ENCODE measurements around the gene PDZRN3. TPM values are rescaled to one million over a fixed set of nuclear protein-coding genes. Genes with fewer than 3 reads are reported as not detected.
A peak's percentile ranks its signal among the peaks of the same experiment; 100 is the strongest.

The PDZRN3 gene
- total RNA-seq, 6 donors from 2014 or later = 7.0 to 50.3 (median 18.4) TPM

GRCh38 chr3:73601011-73601410 is 23.7 kb downstream of the PDZRN3 start:
- 49 to 54% methylated on average over 4 of the region's 4 CpGs for WGBS, 2 donors
- ATAC-seq (ENCODE audit: low FRiP score in 2 of 2) (no peak), DNase-seq (no peak)
- H3K4me1 ChIP-seq = no peaks in the 10 kb centered on the region
- no peaks in the 10 kb centered on the region for H3K36me3 ChIP-seq
- no peaks in the 10 kb centered on the region for H3K27me3 ChIP-seq
- no peaks in the 10 kb centered on the region for H3K9me3 ChIP-seq
- no peak overlapping the region for H3K4me3 ChIP-seq
- no peak overlapping the region for H3K27ac ChIP-seq
- no peak for TF ChIP-seq POLR2AphosphoS5 (IDR thresholded peaks at IDR 0.05)
- no peak for TF ChIP-seq POLR2A (IDR thresholded peaks at IDR 0.05)
- TF ChIP-seq, protein P1, sequence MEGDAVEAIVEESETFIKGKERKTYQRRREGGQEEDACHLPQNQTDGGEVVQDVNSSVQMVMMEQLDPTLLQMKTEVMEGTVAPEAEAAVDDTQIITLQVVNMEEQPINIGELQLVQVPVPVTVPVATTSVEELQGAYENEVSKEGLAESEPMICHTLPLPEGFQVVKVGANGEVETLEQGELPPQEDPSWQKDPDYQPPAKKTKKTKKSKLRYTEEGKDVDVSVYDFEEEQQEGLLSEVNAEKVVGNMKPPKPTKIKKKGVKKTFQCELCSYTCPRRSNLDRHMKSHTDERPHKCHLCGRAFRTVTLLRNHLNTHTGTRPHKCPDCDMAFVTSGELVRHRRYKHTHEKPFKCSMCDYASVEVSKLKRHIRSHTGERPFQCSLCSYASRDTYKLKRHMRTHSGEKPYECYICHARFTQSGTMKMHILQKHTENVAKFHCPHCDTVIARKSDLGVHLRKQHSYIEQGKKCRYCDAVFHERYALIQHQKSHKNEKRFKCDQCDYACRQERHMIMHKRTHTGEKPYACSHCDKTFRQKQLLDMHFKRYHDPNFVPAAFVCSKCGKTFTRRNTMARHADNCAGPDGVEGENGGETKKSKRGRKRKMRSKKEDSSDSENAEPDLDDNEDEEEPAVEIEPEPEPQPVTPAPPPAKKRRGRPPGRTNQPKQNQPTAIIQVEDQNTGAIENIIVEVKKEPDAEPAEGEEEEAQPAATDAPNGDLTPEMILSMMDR (IDR thresholded peaks at IDR 0.05) = no peak
- TF ChIP-seq EP300 (IDR thresholded peaks at IDR 0.05) = no peak

DNA sequence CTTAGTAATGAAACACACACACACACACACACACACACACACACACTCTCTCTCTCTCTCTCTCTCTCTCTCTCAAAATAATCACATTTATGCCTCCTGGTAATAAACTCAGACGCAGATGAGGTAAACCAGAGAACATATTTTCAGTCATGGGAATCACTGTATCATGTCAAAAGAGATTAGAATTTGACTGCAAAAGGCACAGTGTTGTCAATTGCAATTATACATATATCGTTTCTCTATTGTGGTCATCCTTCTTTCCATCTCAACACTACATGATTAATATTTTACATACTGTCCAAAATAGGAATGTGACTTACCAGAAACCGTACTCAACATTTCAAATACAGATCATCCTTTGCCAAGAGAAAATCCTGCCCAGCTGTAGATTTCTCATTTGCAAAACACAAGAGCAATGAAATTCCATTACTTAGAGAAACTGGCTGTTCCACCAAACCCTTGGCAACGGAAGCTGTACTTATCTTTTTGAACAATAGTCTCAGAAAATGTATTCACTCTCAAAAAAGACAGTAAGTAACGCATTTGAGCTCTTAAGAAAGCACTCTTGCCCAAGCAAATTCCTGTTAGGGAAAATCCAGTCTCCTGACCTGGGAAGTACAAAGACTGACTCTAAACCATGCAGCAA is 24.3 kb downstream of the PDZRN3 start:
- DNase-seq = no peak

GRCh38 chr3:73599605-73600004 is 25.1 kb downstream of the PDZRN3 start:
- TF ChIP-seq POLR2AphosphoS5 (IDR thresholded peaks at IDR 0.05) = no peak
- TF ChIP-seq POLR2A (IDR thresholded peaks at IDR 0.05) = no peak
- TF ChIP-seq, protein P1 (IDR thresholded peaks at IDR 0.05) = no peak
- no peak overlapping the region for H3K4me3 ChIP-seq
- WGBS, 2 donors = 77 to 93% methylated on average over 3 of the region's 3 CpGs
- no peaks in the 10 kb centered on the region for H3K36me3 ChIP-seq
- no peak for ATAC-seq (ENCODE audit: low FRiP score in 2 of 2)
- DNase-seq = no peak
- H3K9me3 ChIP-seq = no peaks in the 10 kb centered on the region
- H3K4me1 ChIP-seq = no peaks in the 10 kb centered on the region
- no peaks in the 10 kb centered on the region for H3K27me3 ChIP-seq
- no peak overlapping the region for H3K27ac ChIP-seq

More for the DNA sequence above, 24.3 kb downstream of the PDZRN3 start:
- Histone ChIP-seq H3K4me1 (no peaks in the 10 kb centered on the region), H3K27ac (no peak overlapping the region), H3K36me3 (no peaks in the 10 kb centered on the region), H3K9me3 (no peaks in the 10 kb centered on the region), H3K27me3 (no peaks in the 10 kb centered on the region), H3K4me3 (no peak overlapping the region)
- WGBS, 2 donors = 51 to 59% methylated on average over 5 of the region's 5 CpGs
- TF ChIP-seq POLR2A (IDR thresholded peaks at IDR 0.05) = no peak
- no peak for TF ChIP-seq EP300 (IDR thresholded peaks at IDR 0.05)
- TF ChIP-seq, protein P1 (IDR thresholded peaks at IDR 0.05) = no peak
- TF ChIP-seq POLR2AphosphoS5 (IDR thresholded peaks at IDR 0.05) = no peak
- peak in 1 of 2 donors; percentile 11 for ATAC-seq (ENCODE audit: low FRiP score in 2 of 2)

DNA sequence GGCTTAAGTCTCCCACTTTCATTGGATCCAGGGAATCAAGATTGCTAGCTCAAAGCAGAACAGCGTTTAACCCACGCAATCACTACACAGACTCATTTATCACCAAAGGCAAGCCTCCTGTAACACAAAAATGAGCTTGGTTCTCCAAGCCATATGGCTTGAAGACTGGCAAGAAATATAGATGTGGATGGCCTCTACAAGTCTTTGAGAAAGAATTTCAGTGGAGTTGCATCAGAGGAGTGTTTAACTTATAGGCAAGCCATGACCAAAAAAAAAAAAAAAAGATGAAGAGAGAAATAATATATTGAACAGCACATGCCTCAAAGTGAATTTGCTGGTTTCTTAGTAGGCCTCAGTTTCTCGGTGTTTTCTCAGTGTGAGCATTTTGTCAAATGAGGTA is 27.3 kb downstream of the PDZRN3 start:
- no peaks in the 10 kb centered on the region for H3K27me3 ChIP-seq
- no peaks in the 10 kb centered on the region for H3K9me3 ChIP-seq
- 82 to 85% methylated on average over 3 of the region's 3 CpGs for WGBS, 2 donors
- TF ChIP-seq EP300 (IDR thresholded peaks at IDR 0.05) (no peak), POLR2A (IDR thresholded peaks at IDR 0.05) (no peak), POLR2AphosphoS5 (IDR thresholded peaks at IDR 0.05) (no peak)
- TF ChIP-seq, protein P1 (IDR thresholded peaks at IDR 0.05) = no peak
- no peak overlapping the region for H3K4me3 ChIP-seq
- ATAC-seq (ENCODE audit: low FRiP score in 2 of 2) = no peak
- H3K4me1 ChIP-seq = no peaks in the 10 kb centered on the region
- no peaks in the 10 kb centered on the region for H3K36me3 ChIP-seq
- no peak for DNase-seq
- no peak overlapping the region for H3K27ac ChIP-seq
